HL-60 (cell line): ENCODE measurements around the gene OR51F2.
"Not testable (repeated sequence)": the region's sequence is repeated elsewhere in the genome, so short reads cannot be mapped to it uniquely, and the experiment has no call there.

ENCODE experiments used
- POLR2AphosphoS5 ChIP-seq: IDR thresholded peaks from 2 replicates; pipeline ENCODE4 v1.6.1; 2012; ENCODE audit warnings: low read depth
- SPI1 ChIP-seq: IDR thresholded peaks from 2 replicates; pipeline ENCODE4 v1.6.1; 2012; ENCODE audit warnings: low read depth, mild to moderate bottlenecking, borderline replicate concordance
- TF ChIP-seq, protein P1 (sequence below): IDR thresholded peaks from 2 replicates; pipeline ENCODE4 v1.6.1; 2012; ENCODE audit warnings: low read depth; ENCODE audit not compliant: insufficient replicate concordance
- TF ChIP-seq, protein P2 (sequence below): IDR thresholded peaks from one replicate; pipeline ENCODE4 v1.5.1; 2011; ENCODE audit warnings: low read length, control low read depth, inconsistent platforms; ENCODE audit not compliant: insufficient read depth

DNA sequence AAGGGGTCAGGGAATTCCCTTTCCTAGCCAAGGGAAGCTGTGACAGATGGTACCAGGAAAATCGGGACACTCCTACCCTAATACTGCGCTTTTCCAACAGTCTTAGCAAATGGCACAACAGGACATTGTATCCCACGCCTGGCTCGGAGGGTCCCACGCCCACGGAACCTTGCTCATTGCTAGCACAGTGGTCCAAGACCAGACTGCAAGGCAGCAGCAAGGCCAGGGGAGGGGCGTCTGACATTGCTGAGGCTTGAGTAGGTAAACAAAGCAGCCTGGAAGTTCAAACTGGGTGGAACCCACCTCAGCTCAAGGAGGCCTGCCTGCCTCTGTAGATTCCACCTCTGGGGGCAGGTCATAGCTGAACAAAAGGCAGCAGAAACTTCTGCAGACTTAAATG is 33.2 kb downstream of the OR51F2 start:
- TF ChIP-seq SPI1, POLR2AphosphoS5: not testable (repeated sequence)
- TF ChIP-seq, protein P1, sequence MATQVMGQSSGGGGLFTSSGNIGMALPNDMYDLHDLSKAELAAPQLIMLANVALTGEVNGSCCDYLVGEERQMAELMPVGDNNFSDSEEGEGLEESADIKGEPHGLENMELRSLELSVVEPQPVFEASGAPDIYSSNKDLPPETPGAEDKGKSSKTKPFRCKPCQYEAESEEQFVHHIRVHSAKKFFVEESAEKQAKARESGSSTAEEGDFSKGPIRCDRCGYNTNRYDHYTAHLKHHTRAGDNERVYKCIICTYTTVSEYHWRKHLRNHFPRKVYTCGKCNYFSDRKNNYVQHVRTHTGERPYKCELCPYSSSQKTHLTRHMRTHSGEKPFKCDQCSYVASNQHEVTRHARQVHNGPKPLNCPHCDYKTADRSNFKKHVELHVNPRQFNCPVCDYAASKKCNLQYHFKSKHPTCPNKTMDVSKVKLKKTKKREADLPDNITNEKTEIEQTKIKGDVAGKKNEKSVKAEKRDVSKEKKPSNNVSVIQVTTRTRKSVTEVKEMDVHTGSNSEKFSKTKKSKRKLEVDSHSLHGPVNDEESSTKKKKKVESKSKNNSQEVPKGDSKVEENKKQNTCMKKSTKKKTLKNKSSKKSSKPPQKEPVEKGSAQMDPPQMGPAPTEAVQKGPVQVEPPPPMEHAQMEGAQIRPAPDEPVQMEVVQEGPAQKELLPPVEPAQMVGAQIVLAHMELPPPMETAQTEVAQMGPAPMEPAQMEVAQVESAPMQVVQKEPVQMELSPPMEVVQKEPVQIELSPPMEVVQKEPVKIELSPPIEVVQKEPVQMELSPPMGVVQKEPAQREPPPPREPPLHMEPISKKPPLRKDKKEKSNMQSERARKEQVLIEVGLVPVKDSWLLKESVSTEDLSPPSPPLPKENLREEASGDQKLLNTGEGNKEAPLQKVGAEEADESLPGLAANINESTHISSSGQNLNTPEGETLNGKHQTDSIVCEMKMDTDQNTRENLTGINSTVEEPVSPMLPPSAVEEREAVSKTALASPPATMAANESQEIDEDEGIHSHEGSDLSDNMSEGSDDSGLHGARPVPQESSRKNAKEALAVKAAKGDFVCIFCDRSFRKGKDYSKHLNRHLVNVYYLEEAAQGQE: not testable (repeated sequence)
- TF ChIP-seq, protein P2, sequence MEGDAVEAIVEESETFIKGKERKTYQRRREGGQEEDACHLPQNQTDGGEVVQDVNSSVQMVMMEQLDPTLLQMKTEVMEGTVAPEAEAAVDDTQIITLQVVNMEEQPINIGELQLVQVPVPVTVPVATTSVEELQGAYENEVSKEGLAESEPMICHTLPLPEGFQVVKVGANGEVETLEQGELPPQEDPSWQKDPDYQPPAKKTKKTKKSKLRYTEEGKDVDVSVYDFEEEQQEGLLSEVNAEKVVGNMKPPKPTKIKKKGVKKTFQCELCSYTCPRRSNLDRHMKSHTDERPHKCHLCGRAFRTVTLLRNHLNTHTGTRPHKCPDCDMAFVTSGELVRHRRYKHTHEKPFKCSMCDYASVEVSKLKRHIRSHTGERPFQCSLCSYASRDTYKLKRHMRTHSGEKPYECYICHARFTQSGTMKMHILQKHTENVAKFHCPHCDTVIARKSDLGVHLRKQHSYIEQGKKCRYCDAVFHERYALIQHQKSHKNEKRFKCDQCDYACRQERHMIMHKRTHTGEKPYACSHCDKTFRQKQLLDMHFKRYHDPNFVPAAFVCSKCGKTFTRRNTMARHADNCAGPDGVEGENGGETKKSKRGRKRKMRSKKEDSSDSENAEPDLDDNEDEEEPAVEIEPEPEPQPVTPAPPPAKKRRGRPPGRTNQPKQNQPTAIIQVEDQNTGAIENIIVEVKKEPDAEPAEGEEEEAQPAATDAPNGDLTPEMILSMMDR: not testable (repeated sequence)
